G401 (cell line): Measurements from ENCODE around the gene C19orf12. TPM values are rescaled to one million over a fixed set of nuclear protein-coding genes. Genes with fewer than 3 reads are reported as not detected.

Experiments
- DNase-seq: peaks from one replicate; pipeline ENCODE4 v3.0.0-alpha.2; 2015; ENCODE audit warnings: low spot score
- in situ Hi-C: cut with HindIII; loops from 2 replicates; pipeline ENCODE4 v1.10.0; 2016; ENCODE audit warnings: low sequenced_read_pairs, mixed read lengths
- total RNA-seq: library from RNA; depleted of rRNA; stranded (reverse); fragments of >200 nt; shearing (Covaris generic); gene quantifications from 2 replicates; pipeline ENCODE4 v1.2.3, GENCODE V29; 2014

The C19orf12 gene
- total RNA-seq, 1 experiment from 2014 or later, result 29.9 TPM

DNA sequence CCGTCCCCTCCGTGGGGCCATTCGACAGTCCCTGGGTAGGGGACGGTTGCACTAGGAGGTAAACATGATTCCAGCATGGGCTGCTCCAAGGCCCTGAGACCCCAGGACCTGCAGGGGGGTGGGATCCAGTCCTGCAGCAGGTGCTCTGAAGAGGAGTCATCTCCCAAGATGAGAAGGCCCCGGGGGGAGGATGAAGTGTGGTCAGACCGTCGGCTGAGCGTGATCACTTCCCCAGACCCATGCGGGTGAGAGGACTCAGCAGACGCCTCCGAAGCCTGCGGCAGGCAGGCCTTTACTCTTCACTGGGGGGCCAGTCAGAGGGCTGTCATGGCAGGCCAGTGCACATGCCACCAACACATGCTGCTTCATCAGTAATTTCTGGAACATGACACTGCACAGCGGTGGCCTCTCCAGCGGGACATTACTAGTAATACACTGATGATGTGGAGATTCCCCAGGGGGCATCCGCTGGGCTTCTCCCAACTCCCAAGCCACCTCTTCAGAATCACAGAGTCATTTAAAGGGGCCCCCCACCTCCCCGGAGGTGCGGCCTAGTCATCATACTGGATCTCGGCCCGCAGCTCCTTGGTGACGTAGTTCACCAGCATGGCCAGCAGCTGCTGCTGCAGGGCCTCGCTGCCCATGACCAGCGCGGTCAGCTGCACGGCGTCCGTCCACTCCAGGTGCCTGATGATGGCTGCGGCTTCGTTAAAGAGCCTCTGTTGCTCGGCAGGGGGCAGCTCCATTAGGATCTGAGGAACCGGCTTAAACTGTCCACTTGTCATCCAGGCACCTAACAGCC, 12.7 kb downstream of the C19orf12 start:
- in situ Hi-C loops, result no loop called here
- no peak for DNase-seq

DNA sequence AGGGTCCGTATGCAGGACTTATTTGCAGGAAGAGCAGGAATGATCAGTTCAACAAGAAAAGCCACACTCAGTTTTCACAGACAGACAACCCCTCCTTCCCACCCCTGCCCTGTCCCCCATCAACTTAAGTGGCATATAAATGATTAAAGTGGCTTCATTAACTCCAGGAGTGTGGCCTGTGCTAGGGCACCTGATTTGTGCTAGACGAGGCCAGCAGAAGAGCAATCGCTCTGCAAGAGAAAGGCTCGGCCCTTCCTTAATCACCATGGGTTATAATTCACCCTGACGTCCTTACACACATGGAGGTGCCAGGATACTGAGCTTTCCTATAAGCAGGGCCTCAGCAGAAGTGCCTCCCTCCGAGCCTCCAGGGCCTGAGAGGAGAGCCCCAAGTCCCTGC, 14.6 kb downstream of the C19orf12 start:
- in situ Hi-C loops, result no loop called here
- DNase-seq, result no peak

DNA sequence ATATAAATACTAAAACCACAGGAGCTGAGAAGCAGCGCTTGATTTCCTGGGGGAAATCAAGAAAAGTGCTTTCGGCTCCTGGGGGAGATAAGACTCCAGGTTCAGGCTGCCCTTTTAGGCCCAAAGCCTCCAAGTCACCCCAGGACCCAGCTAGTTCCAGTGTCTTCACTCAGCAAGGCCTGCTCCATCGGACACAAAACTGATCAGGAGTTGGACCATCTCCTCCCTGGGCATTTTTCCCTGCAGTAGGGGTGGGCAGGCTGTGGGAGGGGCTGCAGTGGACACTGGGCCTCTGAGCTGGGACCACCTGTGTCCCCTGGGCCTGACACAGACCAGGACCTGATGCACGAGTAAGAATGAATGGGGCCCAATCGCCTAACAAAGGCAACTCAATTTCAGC, 15.2 kb downstream of the C19orf12 start:
- in situ Hi-C loops, result no loop called here
- no peak for DNase-seq

DNA sequence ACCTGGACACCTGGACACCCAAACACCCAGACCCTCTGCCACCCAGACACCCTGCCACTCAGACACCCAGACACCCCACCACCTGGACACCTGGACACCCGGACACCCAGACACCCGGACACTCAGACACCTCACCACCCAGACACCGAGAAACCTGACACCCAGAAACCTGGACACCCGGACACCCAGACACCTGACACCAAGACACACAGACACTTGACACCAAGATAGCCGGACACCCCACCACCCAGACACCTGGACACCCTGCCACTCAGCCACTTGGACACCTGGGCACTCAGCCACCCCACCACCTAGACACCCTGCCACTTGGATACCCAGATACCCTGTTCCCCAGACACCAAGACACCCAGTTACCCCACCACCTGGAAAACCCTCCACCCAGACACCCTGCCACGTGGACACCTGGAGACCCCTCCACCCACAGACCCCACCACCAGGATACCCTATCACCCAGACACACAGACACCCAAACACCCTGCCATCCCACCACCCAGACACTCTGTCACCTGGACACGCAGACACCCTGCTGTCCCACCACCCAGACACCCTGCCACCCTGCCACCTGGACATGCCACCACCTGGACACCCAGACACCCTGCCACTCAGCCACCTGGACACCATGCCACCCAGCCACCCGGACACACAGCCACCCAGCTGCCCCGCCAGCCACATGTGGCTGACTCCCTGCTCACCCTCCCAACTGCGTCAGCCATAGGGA, 17.4 kb downstream of the C19orf12 start:
- in situ Hi-C loops, result no loop called here
- no peak for DNase-seq

DNA sequence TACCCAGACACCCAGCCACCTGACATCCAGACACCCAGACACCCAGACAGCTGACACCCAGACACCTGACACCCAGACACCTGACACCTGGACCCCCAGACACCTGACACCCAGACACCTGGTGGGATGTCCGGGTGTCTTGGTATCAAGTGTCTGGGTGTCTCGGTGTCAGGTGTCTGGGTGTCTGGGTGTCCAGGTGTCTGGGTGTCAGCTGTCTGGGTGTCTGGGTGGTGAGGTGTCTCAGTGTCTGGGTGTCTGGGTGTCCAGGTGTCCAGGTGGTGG, 18.6 kb downstream of the C19orf12 start:
- in situ Hi-C loops, result no loop called here
- no peak for DNase-seq

DNA sequence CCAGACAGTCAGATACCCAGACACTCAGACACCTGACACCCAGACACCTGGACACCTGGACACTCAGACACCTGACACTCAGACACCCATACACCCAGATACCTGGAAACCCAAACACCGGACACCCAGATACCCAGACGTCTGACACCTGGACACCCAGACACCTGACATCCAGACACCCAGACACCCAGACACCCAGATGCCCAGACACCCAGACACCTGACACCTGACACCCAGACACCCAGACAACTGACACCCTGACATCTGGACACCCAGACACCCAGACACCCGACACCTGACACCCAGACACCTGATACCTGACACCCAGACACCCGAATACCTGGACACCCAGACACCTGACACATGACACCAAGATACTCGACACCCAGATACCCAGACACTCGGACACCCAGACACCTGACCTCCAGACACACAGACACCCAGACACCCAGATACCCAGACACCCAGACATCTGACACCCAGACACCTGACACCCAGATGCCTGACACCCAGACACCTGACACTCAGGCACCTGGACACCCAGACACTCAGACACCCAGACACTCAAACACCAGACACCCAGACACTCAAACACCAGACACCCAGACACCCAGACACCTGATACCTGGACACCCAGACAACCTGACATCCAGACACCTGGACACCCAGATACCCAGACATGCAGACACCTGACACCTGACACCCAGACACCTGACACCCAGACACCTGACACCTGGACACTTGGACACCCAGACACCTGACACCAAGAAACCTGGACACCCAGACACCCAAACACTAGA, 19.1 kb downstream of the C19orf12 start:
- in situ Hi-C loops, result no loop called here
- DNase-seq, result no peak

DNA sequence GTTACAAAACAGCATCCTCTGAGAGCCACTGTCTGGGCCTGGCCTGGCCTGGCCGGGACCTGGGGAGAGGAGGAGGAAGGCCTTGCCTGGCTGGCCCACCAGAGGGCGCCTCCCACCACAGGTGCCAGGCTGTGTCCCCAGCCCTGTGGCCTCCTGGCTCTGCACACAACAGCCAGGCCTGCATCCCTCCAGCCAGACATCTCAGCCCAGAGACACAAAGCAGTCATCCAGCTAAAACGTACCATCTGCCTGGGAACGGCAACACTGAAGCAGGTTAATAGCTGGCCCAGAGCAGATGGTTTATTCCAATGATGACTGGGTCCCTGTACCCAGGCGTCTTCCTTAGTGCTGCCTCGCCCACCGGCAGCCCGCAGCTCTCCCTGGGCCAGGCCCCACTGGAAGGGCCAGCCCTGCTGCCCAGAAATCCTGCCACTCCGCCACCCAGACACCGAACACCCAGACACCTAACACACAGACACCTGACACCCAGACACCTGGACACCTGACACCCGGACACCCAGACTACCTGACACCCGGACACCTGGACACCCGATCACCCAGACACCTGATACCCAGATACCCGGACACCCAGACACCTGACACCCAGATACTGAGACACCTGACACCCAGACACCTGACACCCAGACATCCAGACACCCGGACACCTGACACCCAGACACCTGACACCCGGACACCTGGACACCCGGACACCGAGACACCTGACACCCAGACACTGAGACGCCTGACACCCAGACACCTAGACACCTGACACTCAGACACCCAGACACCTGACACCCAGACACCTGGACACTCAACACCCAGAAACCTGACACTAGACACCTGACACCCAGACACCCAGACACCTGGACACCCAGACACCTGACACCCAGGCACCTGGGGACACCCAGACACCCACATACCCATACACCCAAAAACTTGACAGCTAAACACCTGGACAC, 20.1 kb downstream of the C19orf12 start:
- in situ Hi-C loops, result no loop called here
- DNase-seq, result peak; percentile 97

DNA sequence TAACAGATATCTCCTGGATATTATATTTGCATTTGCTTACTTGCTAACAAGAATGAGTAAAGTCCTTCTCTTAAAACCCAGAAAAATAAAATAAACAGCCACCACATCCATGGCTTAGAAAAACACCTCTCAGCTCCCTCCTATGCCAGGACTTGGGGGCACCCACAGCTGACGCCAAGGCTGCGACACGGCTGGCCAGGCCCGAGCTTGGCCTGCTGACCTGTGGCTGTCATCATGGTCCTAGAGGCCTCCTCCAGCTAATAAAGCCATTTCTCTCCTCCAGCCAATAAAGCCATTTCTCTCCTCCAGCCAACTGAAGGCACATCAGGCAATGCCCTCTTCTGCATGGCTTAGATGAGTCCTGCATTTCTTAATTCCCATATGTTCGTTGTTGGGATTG, 20.9 kb downstream of the C19orf12 start:
- no peak for DNase-seq
- in situ Hi-C loops, result no loop called here

DNA sequence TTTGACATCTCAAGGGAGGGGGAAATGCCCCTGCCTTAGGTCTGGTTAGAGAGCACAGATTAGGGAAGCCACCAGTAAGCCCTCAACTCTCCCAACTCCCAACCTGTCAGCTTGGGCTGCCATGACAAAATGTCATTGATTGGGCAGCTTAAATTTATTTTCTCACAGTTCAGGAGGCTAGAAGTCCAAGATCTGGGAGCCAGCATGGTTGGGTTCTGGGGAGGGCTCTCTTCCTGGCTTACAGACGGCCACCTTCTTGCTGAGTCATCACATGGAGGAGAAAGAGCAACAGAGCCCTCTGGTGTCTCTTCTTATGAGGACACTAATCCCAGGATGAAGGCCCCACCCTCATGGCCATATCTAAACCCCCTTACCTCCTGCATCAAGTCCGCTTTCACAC, 24.2 kb downstream of the C19orf12 start:
- in situ Hi-C loops, result no loop called here
- no peak for DNase-seq

DNA sequence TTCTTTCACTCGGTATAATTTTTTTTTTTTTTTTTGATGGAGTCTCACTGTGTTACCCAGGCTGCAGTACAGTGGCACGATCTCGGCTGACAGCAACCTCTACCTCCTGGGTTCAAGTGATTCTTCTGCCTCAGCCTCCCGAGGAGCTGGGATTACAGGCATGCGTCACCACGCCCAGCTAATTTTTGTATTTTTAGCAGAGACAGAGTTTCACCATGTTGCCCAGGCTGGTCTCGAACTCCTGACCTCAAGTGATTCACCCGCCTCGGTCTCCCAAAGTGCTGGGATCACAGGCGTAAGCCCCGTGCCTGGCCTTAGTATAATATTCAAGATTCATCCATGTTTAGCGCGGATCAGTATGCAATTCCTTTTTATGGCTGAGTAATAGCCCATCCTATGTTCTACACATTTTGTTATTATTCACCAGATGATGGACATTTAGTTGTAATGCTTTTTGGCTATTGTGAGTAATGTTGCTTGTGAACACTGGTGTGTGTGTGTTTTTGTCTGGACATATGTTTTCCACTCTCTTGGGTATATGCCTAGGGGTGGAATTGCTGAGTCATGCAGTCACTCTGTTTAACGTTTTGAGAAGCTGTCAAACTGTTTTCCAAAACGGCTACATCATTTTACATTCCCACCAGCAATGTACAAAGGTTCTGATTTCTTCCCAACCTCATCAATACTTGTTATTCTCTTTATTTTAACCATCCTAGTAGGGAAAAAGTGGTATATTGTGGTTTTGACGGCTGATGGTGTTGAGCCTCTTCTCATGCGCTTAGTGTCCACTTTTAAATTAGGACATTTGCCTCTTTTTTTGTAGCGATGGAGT, 26.9 kb downstream of the C19orf12 start:
- in situ Hi-C loops, result no loop called here
- no peak for DNase-seq

DNA sequence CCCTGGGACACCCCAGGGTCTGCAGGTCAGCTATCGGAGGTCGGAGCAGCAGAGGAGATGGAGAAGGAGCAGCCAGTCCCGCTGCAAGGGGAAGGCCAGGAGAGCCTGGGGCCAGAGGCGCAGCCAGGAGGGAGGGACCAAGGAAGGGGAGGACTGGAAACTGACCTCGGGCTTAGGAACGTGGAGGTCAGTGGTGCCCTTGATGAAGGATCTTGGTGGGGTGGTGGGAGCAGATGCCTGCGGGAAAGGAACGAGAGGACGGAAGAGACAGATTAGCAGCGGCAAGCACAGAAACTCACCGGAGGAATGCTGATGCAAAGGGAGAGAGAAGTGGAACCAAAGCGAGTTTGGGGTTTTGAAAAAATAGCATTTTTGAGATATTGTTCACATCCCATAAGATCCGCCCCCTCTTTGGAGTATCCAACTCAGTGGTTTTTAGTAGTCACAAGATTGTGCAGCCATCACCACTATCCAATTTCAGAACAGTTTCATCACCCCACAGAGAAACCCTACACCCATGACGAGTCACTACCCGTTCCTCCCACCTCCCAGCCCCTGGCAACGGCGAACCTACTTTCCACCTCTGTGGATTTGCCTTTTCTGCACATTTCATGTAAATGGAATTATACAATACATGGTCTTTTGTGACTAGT, 27.7 kb downstream of the C19orf12 start:
- in situ Hi-C loops, result no loop called here
- no peak for DNase-seq

DNA sequence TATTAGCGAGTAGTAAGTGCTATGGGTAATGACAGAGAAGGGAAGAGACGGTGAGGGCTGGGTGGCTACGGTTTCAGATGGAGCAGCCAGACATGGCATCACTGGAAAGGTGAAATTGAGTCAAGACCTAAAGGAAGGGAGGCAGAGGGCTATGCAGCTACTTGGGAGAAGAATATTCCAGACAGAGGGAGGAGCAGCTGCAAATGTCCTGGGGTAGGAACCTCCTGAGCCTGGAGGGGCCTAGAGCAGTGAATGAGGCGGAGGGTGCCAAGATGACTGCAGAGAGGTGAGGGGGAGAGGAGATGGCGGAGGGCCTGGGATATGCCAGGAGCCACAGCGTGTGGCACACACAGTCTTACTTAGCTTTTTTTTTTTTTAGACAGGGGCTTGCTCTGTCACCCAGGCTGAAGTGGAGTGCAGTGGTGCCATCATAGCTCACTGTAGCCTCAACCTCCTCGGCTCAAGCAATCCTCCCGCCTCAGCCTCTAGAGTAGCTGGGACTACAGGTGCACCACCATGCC, 28.7 kb downstream of the C19orf12 start:
- in situ Hi-C loops, result no loop called here
- DNase-seq, result no peak

DNA sequence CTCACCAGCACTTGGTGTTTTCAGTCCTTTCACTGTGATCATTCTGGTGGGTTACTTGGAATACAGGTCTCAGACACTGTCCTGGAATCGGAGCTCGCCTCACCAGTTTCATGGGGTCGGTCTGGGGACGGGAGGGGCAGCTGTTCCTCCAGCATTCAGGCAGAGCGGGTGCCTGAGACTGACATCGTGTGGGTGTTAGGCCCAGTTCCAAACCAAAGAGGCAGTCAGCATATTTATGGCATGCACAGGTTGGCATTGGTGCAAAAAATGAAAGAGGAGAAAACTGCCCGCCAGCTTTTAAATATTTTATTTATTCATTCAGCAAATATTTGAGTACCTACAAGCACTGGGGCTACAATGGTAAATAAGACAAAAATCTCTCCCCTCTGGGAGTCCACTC, 29.7 kb downstream of the C19orf12 start:
- in situ Hi-C loops, result no loop called here
- no peak for DNase-seq

DNA sequence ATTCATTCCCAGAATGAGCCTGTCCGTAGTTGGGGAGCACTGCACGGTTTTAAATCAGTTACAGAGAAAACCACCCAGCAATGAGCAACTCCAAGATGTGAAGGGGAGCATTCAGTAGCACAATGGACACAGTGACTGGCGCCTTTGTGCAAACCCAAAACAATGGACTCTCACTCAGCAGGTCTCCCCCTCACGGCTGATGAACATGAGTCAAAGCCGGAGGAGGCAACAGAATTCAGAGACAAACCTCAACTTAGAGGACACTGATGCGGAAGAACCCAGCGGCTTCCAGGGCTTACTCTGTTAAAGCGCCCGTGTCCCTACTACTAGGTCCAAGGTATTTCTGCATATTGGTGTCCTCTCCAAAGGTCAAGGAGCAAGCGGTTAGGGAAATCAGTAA, 32.1 kb downstream of the C19orf12 start:
- in situ Hi-C loops, result no loop called here
- DNase-seq, result no peak

DNA sequence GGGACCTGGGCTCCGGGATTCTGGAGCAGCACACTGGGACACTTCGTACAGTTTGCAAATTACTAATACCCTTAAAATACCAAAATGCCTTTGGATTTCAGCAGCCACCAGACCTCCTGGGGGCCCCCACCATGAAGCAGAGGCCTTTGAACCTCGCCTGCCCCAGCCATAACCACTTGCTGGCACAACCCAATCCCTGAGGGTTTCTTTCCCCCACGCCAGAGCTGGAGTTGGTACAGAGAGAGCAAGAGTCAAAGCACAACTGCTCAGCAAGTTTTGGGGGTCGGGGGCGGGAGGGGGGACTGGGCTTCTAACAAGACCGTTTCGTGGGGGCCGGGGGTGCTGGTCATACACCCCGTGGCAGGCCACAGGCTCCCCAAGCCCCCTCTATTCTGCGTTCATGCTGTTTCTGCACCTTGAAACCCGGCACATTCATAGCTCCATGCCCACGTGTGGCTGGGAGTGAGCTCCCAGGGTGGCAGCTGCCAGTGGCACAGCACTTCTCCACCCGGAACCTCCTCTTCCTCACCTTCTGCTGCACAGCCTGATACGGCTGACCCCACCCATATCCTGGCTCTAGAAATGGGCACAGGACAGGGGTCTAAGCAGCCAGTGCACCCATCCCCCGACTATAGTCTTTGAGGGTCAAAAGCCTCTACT, 32.7 kb downstream of the C19orf12 start:
- DNase-seq, result no peak
- in situ Hi-C loops, result no loop called here

DNA sequence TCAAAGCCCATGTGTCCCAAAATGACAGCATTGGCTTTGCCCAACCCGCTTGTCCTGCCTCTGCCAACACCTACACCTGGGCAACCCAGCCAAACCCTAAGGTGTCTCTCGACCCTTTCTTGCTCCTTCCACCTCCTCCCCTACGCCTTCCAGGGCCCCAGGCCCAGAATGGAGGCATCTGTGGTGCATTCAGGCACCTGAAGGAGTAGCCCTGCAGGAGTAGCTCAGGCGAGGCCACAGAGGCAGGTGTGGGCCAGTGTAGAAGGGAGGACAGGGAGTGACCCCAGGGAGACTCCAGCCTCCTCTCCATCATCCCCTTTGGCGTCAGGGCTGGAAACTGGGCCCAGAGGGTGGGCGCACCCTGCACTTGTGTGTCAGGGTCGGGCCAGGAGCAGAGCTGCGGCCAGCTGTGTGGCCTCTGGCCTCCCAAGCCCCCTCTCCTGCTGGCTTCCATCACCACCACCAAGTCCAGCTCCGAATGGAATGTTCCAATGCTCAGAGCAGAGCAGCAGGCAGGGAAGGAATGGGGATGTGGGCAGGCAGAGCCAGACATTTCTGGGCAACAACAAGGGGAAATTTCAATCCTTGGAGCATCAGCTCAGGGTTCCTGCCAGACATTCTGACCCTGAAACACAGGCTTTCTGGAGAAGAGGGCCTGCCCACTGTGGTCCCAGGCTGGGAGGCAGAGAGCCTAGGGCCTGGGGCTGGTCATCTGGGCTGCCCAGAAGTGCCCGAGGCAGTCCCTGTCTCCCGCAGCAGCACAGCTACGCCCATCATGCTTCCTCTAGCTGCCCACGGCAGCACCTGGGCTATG, 33.4 kb downstream of the C19orf12 start:
- in situ Hi-C loops, result no loop called here
- no peak for DNase-seq
